PFSK-1 (cell line): ENCODE data around the gene MOBP.

ENCODE experiments used
- POLR2AphosphoS5 ChIP-seq: IDR thresholded peaks from 2 replicates; pipeline ENCODE4 v1.6.1; 2012; ENCODE audit warnings: low read depth, mild to moderate bottlenecking, control low read depth, low read length, moderate library complexity
- REST ChIP-seq, 2 experiments: IDR thresholded peaks; 2 replicates each; pipeline versions ENCODE4 v1.6.1 to v1.8.0; 2011 to 2012; ENCODE audit warnings: low read depth in 2 of 2, low read length in 2 of 2, control low read depth in 1 of 2, inconsistent platforms in 1 of 2, mild to moderate bottlenecking in 1 of 2, moderate library complexity in 1 of 2; ENCODE audit not compliant: insufficient read depth in 1 of 2

GRCh38 chr3:39448506-39449233, 18.8 kb upstream of the MOBP start:
- TF ChIP-seq POLR2AphosphoS5 (no peak), REST (IDR thresholded peaks at IDR 0.05; ENCODE audit: insufficient read depth in 1 of 2, low read depth in 2 of 2, low read length in 2 of 2) (no peak)
